Panc1 (cell line): ENCODE data around the gene CLK4.

ENCODE experiments used
- POLR2AphosphoS5 ChIP-seq: IDR thresholded peaks from 2 replicates; pipeline ENCODE4 v1.6.1; 2012; ENCODE audit warnings: mild to moderate bottlenecking, low read depth, low read length, moderate library complexity
- TF ChIP-seq, protein P1 (sequence below): fragments of 450-650 bp; IDR thresholded peaks from 2 replicates; pipeline ENCODE4 v1.5.1; 2017; ENCODE audit warnings: mild to moderate bottlenecking
- TF ChIP-seq, protein P2 (sequence below), 2 experiments: IDR thresholded peaks; 2 replicates each; pipeline ENCODE4 v1.6.1; 2011 to 2012; ENCODE audit warnings: low read depth in 2 of 2, control low read depth in 1 of 2, low read length in 1 of 2, mild to moderate bottlenecking in 1 of 2, moderate library complexity in 1 of 2; ENCODE audit not compliant: insufficient read depth in 1 of 2

DNA sequence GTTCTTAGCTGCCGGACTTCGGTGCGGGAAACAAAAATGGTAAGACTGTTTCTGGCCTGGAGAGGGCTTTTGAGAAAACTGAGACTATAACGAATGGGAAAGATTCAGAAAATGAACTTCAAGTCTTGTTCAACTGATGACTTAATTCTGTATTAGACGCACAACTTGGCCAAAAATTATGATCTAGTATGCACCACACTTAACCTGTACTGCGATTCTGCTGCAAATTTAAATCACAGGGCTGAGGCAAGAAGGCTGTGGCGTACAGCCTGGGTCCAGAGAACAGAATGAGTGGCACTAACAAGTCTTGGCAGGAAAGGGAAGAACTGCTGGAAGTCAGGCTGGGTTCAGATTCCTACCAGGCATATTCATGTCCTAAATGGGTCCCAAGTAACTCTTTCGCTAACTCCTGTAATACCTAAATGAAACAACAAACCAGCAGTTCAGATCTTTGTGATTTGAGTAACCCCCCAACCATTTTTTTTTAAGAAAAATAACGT lies 35.9 kb downstream of the CLK4 start:
- TF ChIP-seq, protein P1, sequence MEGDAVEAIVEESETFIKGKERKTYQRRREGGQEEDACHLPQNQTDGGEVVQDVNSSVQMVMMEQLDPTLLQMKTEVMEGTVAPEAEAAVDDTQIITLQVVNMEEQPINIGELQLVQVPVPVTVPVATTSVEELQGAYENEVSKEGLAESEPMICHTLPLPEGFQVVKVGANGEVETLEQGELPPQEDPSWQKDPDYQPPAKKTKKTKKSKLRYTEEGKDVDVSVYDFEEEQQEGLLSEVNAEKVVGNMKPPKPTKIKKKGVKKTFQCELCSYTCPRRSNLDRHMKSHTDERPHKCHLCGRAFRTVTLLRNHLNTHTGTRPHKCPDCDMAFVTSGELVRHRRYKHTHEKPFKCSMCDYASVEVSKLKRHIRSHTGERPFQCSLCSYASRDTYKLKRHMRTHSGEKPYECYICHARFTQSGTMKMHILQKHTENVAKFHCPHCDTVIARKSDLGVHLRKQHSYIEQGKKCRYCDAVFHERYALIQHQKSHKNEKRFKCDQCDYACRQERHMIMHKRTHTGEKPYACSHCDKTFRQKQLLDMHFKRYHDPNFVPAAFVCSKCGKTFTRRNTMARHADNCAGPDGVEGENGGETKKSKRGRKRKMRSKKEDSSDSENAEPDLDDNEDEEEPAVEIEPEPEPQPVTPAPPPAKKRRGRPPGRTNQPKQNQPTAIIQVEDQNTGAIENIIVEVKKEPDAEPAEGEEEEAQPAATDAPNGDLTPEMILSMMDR, result peak; percentile 67
- no peak for TF ChIP-seq POLR2AphosphoS5
- TF ChIP-seq, protein P2, sequence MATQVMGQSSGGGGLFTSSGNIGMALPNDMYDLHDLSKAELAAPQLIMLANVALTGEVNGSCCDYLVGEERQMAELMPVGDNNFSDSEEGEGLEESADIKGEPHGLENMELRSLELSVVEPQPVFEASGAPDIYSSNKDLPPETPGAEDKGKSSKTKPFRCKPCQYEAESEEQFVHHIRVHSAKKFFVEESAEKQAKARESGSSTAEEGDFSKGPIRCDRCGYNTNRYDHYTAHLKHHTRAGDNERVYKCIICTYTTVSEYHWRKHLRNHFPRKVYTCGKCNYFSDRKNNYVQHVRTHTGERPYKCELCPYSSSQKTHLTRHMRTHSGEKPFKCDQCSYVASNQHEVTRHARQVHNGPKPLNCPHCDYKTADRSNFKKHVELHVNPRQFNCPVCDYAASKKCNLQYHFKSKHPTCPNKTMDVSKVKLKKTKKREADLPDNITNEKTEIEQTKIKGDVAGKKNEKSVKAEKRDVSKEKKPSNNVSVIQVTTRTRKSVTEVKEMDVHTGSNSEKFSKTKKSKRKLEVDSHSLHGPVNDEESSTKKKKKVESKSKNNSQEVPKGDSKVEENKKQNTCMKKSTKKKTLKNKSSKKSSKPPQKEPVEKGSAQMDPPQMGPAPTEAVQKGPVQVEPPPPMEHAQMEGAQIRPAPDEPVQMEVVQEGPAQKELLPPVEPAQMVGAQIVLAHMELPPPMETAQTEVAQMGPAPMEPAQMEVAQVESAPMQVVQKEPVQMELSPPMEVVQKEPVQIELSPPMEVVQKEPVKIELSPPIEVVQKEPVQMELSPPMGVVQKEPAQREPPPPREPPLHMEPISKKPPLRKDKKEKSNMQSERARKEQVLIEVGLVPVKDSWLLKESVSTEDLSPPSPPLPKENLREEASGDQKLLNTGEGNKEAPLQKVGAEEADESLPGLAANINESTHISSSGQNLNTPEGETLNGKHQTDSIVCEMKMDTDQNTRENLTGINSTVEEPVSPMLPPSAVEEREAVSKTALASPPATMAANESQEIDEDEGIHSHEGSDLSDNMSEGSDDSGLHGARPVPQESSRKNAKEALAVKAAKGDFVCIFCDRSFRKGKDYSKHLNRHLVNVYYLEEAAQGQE (IDR thresholded peaks at IDR 0.05; ENCODE audit: insufficient read depth in 1 of 2, low read depth in 2 of 2, low read length in 1 of 2), result no peak
